ENCODE results near the gene IRF8. TPM values are rescaled to one million over a fixed set of nuclear protein-coding genes. Genes with fewer than 3 reads are reported as not detected.

IRF8 gene
- total and polyA plus RNA-seq, 2 donors from 2014 or later: 2.9 to 33.3 TPM

- Histone ChIP-seq H3K27me3 (ENCODE audit: control insufficient read depth, insufficient read depth, low read length) (no peaks in the 10 kb centered on the region), H3K4me1 (ENCODE audit: control insufficient read depth in 2 of 3, insufficient read depth in 2 of 3, low read depth in 1 of 3, low read length in 3 of 3) (peaks cover 0 to 14% (median 7%) of the 10 kb centered on the region in 3 donors), H3K9ac (ENCODE audit: low read length in 3 of 3) (no peak overlapping the region), H3K27ac (ENCODE audit: low read depth in 2 of 2, low read length in 2 of 2) (no peak overlapping the region), H3K36me3 (ENCODE audit: control insufficient read depth in 2 of 3, insufficient read depth in 3 of 3, low read length in 3 of 3) (peaks cover 0 to 10% (median 0%) of the 10 kb centered on the region in 3 donors), H3K4me3 (ENCODE audit: low read length in 3 of 3) (no peak overlapping the region), H3K9me3 (ENCODE audit: control insufficient read depth in 2 of 3, insufficient read depth in 1 of 3, low read length in 3 of 3) (no peaks in the 10 kb centered on the region)
- intact Hi-C loops (cut with DNase I): no loop called here
- FAIRE-seq (no peak), DNase-seq (peak in 1 of 5 donors; percentile 59)
- TF ChIP-seq, protein P1, sequence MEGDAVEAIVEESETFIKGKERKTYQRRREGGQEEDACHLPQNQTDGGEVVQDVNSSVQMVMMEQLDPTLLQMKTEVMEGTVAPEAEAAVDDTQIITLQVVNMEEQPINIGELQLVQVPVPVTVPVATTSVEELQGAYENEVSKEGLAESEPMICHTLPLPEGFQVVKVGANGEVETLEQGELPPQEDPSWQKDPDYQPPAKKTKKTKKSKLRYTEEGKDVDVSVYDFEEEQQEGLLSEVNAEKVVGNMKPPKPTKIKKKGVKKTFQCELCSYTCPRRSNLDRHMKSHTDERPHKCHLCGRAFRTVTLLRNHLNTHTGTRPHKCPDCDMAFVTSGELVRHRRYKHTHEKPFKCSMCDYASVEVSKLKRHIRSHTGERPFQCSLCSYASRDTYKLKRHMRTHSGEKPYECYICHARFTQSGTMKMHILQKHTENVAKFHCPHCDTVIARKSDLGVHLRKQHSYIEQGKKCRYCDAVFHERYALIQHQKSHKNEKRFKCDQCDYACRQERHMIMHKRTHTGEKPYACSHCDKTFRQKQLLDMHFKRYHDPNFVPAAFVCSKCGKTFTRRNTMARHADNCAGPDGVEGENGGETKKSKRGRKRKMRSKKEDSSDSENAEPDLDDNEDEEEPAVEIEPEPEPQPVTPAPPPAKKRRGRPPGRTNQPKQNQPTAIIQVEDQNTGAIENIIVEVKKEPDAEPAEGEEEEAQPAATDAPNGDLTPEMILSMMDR (IDR thresholded peaks at IDR 0.05; ENCODE audit: borderline replicate concordance, extremely low read depth, insufficient read depth): no peak
Measured at GRCh38 chr16:85914423-85914794, 15.4 kb downstream of the IRF8 start.

DNA sequence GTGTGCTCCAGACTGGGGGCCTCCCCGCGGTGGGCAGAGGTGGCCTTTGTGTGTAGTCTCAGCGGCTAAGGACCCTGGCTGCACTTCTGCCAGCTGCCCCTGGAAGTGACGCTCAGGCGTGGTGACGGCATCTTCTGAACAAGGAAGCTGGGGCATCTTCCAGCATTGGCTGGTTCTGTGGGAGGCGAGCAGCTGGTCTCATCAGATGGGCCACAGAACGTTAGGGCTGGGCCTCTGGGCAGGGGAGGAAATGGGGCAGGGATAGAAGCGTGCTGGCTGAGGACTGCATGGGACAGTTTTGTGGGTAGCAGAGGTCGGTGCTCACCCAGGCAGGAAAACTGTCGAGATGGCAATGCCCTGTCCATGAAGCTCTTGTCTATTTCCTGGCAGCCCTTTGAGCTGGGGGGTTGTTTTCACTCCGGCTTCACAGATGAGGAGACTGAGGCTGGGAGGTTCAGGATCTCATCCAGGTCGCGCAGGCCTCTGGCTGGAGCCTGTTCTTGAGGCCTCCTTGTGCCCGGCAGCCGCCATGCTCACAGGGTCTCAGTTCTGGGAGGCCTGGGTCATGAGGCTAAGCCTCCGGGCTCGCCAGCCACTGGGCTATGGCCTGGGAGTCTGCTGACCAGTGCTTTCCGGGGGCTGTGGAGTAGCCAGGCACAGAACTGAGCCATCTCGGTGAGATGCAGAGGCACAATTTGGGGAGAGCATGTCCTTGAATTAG lies 16.3 kb downstream of the IRF8 start:
- no peak overlapping the region for H3K27ac ChIP-seq (ENCODE audit: low read depth in 2 of 2, low read length in 2 of 2)
- TF ChIP-seq, protein P1 (IDR thresholded peaks at IDR 0.05; ENCODE audit: borderline replicate concordance, extremely low read depth, insufficient read depth): no peak
- DNase-seq (peak in 1 of 5 donors; percentile 63), FAIRE-seq (no peak)
- no peak overlapping the region for H3K9ac ChIP-seq (ENCODE audit: low read length in 3 of 3)
- peaks cover 0 to 14% (median 7%) of the 10 kb centered on the region in 3 donors for H3K4me1 ChIP-seq (ENCODE audit: control insufficient read depth in 2 of 3, insufficient read depth in 2 of 3, low read depth in 1 of 3, low read length in 3 of 3)
- H3K27me3 ChIP-seq (ENCODE audit: control insufficient read depth, insufficient read depth, low read length): no peaks in the 10 kb centered on the region
- intact Hi-C loops (cut with DNase I): no loop called here
- no peaks in the 10 kb centered on the region for H3K9me3 ChIP-seq (ENCODE audit: control insufficient read depth in 2 of 3, insufficient read depth in 1 of 3, low read length in 3 of 3)
- no peak overlapping the region for H3K4me3 ChIP-seq (ENCODE audit: low read length in 3 of 3)
- H3K36me3 ChIP-seq (ENCODE audit: control insufficient read depth in 2 of 3, insufficient read depth in 3 of 3, low read length in 3 of 3): peaks cover 0 to 6% (median 0%) of the 10 kb centered on the region in 3 donors

DNA sequence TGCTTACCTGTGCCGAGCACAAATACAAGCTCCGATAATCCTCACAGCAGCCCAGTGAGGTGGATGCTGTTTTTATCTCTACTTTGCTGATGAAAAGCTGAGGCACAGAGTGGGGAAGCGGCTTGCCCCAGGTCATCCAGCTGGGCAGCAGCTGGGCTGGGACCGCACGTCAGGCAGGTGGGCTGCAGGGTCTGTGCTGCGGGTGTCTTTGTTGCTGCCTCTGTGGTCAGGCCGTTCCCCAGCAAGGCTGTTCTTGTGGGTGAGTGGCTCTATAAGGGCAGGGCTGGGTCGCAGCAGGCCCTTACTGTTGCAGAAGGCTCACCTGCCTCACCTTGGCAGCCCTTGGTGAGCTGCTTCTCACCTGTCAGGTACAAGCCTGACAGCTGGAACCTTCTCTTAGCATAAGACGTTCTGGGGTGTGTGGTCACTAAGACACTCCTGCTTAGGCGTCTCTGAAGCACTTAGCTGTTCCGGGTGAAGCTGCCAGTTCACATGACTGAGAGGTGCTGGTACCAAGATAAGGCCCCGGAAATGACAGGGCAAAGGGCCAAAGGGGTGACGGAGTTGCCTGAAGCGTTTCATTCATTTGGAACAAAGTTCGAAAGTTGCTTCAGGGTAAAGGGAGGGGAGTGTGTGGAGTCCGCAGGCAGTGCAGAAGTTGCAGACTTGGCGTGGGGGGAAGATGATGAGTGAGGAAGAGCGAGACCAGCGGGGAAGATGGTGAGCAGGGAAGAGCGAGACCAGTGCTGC lies 17.4 kb downstream of the IRF8 start:
- peaks cover 0 to 14% (median 7%) of the 10 kb centered on the region in 3 donors for H3K4me1 ChIP-seq (ENCODE audit: control insufficient read depth in 2 of 3, insufficient read depth in 2 of 3, low read depth in 1 of 3, low read length in 3 of 3)
- peaks cover 0 to 6% (median 0%) of the 10 kb centered on the region in 3 donors for H3K36me3 ChIP-seq (ENCODE audit: control insufficient read depth in 2 of 3, insufficient read depth in 3 of 3, low read length in 3 of 3)
- H3K9me3 ChIP-seq (ENCODE audit: control insufficient read depth in 2 of 3, insufficient read depth in 1 of 3, low read length in 3 of 3): no peaks in the 10 kb centered on the region
- intact Hi-C loops (cut with DNase I): no loop called here
- peak overlapping the region in 1 of 2 donors; percentile 38 for H3K27ac ChIP-seq (ENCODE audit: low read depth in 2 of 2, low read length in 2 of 2)
- FAIRE-seq (no peak), DNase-seq (peak in 1 of 5 donors; percentile 74)
- TF ChIP-seq, protein P1 (IDR thresholded peaks at IDR 0.05; ENCODE audit: borderline replicate concordance, extremely low read depth, insufficient read depth): no peak
- no peaks in the 10 kb centered on the region for H3K27me3 ChIP-seq (ENCODE audit: control insufficient read depth, insufficient read depth, low read length)
- no peak overlapping the region for H3K4me3 ChIP-seq (ENCODE audit: low read length in 3 of 3)
- H3K9ac ChIP-seq (ENCODE audit: low read length in 3 of 3): no peak overlapping the region

Measured in kidney (tissue), 14 donors.